ENCODE results near the gene FGB. TPM values are rescaled to one million over a fixed set of nuclear protein-coding genes. Genes with fewer than 3 reads are reported as not detected.

Gene FGB
- total and polyA plus RNA-seq, 2 of the 13 experiments (the other 11 are each of a cell fraction or from before 2014, with no cell fraction given) = 226 to 784 TPM

- TF ChIP-seq HMGXB4 (CRISPR knock-in tag; IDR thresholded peaks at IDR 0.05; ENCODE audit: borderline replicate concordance in 1 of 2, low read depth in 1 of 2) (no peak), ZIK1 (CRISPR knock-in tag; IDR thresholded peaks at IDR 0.05; ENCODE audit: borderline replicate concordance, low read depth) (no peak), ZNF232 (CRISPR knock-in tag; IDR thresholded peaks at IDR 0.05; ENCODE audit: borderline replicate concordance) (no peak), SOX13 (IDR thresholded peaks at IDR 0.05) (0 out of 2 replicates have a peak, but pooled peaks have one; percentile 31), SOX13 (CRISPR knock-in tag; conservative IDR thresholded peaks at IDR 0.05 in 1 of 2, IDR thresholded peaks at IDR 0.05 in 1 of 2) (peak in 1 of 2 experiments; percentile 81; a peak in 2 of 4 replicates), ELF3 (CRISPR knock-in tag; IDR thresholded peaks at IDR 0.05) (no peak), ZSCAN5A (CRISPR knock-in tag; IDR thresholded peaks at IDR 0.05; ENCODE audit: borderline replicate concordance) (no peak), SPEN (CRISPR knock-in tag; IDR thresholded peaks at IDR 0.05; ENCODE audit: low read depth) (no peak), ZNF234 (CRISPR knock-in tag; conservative IDR thresholded peaks at IDR 0.05) (no peak), PAWR (CRISPR knock-in tag; IDR thresholded peaks at IDR 0.05; ENCODE audit: borderline replicate concordance) (no peak), CHD4 (IDR thresholded peaks at IDR 0.05; ENCODE audit: borderline replicate concordance, low read length) (no peak), ZNF577 (CRISPR knock-in tag; IDR thresholded peaks at IDR 0.05; ENCODE audit: borderline replicate concordance, low read depth) (no peak), SUZ12 (IDR thresholded peaks at IDR 0.05; ENCODE audit: low read depth, low read length) (no peak), ZNF564 (CRISPR knock-in tag; IDR thresholded peaks at IDR 0.05) (no peak), ZBTB34 (CRISPR knock-in tag; IDR thresholded peaks at IDR 0.05) (no peak), DBP (CRISPR knock-in tag; IDR thresholded peaks at IDR 0.05; ENCODE audit: not compliant biosample characterization) (no peak), ZNF512 (CRISPR knock-in tag; IDR thresholded peaks at IDR 0.05) (no peak), ZNF768 (CRISPR knock-in tag; IDR thresholded peaks at IDR 0.05) (no peak), SNAPC2 (CRISPR knock-in tag; IDR thresholded peaks at IDR 0.05) (no peak), ZNF839 (CRISPR knock-in tag; IDR thresholded peaks at IDR 0.05; ENCODE audit: borderline replicate concordance) (no peak), ZNF30 (CRISPR knock-in tag; IDR thresholded peaks at IDR 0.05) (no peak), AHR (CRISPR knock-in tag; IDR thresholded peaks at IDR 0.05) (no peak), ETV5 (CRISPR knock-in tag; IDR thresholded peaks at IDR 0.05; ENCODE audit: borderline replicate concordance) (no peak; the same call in 1 of the 2 replicates), RBAK (CRISPR knock-in tag; IDR thresholded peaks at IDR 0.05) (no peak)
These were observed 2.0 kb upstream of the FGB start (continued) for GRCh38 chr4:154560824-154561231.
